Astrocyte of the spinal cord (primary cell): ENCODE measurements around the gene HOXA11.

ENCODE experiments used
- DNase-seq: peaks from one replicate; pipeline ENCODE4 v3.0.0; 2011; ENCODE audit warnings: low read depth, low spot score
- H3K4me3 ChIP-seq: 2 replicates; pipeline ENCODE4 v1.5.1; 2011; ENCODE audit warnings: low read depth, mild to moderate bottlenecking, low read length, moderate library complexity
- in situ Hi-C: cut with HindIII; loops from 2 replicates; pipeline ENCODE4 v1.10.0; 2017; ENCODE audit warnings: low sequenced_read_pairs
- TF ChIP-seq, protein P1 (sequence below): IDR thresholded peaks from 2 replicates; pipeline ENCODE4 v1.5.1; 2012; ENCODE audit warnings: low read depth, mild to moderate bottlenecking, low read length, inconsistent platforms

HOXA11 gene

DNA sequence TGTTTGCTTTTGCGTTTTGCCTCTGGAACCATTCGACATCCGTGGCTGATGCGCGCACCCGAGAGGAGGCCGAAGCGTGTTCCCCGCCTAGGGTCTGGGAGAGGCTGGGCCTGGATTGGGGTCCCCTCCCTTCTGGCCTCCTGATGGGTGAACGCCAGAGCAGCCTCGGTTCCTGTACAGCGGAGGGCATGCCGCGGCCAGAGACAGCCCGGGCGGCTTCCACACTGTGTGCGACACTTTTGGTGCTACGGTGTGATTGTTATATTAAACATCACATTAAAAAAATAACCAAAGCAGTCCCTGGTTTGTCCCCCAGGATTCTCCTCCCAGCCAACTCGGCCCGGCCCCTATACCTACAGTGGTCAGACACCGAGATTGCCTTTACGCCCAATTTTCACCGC, 24.9 kb downstream of the HOXA11 start:
- in situ Hi-C loops: loop anchor here (25.0 kb wide), 1 partner anchor 773 kb away; no protein-coding TSS in a partner anchor
- H3K4me3 ChIP-seq: peak overlapping the region; percentile 48
- DNase-seq: no peak

DNA sequence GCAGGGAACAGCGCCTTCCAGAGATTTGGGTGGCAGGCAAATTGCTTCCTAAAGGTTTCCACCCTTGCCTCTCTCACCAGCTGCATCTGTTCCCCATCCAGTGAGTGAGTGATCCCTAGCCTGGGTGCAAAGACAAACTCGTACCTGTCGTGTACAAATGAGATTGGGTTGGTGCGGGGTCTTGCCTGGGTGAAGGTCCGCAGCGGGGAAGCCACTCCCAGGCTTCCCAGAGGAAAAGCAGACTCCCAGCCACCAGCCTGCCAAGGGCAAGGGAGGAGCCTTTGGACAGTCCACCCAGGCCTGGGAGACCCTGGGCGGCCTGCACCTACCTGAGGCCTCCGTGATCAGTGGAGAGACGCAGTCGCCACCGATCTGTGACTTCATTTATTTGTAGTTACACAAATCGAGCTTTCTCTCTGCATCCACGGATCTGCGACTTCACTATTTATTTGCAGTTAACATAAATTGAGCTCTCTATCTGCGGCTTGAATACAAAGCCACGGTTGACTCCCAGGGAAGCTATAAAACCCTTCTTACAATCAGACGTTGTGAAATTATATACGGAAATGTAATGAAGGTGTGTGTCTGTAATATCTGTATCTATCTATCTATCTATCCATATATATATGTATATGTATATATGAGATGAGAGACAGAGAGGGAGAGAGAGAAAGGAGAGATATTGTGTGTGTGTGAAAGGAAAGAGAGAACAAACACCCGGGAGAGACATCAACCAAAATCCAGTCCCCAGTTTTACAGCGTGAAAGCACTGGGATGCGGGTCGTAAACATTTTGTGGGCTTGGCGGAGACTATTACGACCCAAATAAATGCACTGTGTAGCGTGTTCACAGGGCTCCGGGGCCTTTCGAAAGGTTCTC, 25.5 kb downstream of the HOXA11 start:
- TF ChIP-seq, protein P1, sequence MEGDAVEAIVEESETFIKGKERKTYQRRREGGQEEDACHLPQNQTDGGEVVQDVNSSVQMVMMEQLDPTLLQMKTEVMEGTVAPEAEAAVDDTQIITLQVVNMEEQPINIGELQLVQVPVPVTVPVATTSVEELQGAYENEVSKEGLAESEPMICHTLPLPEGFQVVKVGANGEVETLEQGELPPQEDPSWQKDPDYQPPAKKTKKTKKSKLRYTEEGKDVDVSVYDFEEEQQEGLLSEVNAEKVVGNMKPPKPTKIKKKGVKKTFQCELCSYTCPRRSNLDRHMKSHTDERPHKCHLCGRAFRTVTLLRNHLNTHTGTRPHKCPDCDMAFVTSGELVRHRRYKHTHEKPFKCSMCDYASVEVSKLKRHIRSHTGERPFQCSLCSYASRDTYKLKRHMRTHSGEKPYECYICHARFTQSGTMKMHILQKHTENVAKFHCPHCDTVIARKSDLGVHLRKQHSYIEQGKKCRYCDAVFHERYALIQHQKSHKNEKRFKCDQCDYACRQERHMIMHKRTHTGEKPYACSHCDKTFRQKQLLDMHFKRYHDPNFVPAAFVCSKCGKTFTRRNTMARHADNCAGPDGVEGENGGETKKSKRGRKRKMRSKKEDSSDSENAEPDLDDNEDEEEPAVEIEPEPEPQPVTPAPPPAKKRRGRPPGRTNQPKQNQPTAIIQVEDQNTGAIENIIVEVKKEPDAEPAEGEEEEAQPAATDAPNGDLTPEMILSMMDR: no peak
- H3K4me3 ChIP-seq: no peak overlapping the region
- DNase-seq: peak; percentile 40
- in situ Hi-C loops: loop anchor here (25.0 kb wide), 1 partner anchor 772 kb away; no protein-coding TSS in a partner anchor

More for the DNA sequence above, 24.9 kb downstream of the HOXA11 start:
- TF ChIP-seq, protein P1: no peak

DNA sequence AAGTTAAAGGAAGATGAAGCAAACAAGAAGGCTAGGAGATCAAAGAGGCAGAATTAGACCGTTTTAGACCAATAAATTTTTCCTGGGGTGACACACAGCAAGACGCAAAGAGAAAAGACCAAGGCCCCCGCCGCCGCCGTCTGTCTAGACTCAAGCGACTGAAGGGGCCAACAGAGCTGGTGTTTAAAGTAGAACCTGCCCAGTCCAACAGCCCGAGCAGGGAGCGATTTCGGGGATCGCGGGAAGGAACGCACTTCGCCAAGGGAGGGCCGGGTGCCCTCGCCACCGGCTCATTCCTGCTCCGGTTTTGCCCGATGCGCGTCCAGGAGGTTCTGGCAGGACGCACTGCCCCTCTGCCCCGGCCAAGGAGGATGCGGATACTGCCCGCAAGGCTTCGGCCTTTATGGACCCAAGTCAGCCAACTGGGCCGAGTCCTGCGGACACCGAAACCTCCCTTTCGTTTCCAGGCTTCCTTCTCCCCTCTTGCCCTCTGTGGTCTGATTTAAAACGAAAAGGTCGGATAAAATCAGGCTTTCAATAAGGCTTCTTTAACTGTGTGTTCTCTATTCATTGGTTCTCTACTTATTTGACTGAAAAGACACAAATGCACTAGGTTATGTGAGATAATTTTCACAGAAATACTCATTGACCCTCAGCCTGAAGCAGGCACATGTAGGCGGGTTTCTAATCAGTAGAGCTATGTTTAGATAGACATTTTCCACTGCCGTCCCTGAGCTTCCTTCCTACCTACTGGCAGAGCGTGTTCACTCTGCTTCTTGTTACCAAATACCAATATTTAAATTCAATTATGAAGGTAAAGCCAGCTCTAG, 26.4 kb downstream of the HOXA11 start:
- TF ChIP-seq, protein P1: no peak
- no peak overlapping the region for H3K4me3 ChIP-seq
- in situ Hi-C loops: loop anchor here (25.0 kb wide), 1 partner anchor 771 kb away; no protein-coding TSS in a partner anchor
- no peak for DNase-seq

DNA sequence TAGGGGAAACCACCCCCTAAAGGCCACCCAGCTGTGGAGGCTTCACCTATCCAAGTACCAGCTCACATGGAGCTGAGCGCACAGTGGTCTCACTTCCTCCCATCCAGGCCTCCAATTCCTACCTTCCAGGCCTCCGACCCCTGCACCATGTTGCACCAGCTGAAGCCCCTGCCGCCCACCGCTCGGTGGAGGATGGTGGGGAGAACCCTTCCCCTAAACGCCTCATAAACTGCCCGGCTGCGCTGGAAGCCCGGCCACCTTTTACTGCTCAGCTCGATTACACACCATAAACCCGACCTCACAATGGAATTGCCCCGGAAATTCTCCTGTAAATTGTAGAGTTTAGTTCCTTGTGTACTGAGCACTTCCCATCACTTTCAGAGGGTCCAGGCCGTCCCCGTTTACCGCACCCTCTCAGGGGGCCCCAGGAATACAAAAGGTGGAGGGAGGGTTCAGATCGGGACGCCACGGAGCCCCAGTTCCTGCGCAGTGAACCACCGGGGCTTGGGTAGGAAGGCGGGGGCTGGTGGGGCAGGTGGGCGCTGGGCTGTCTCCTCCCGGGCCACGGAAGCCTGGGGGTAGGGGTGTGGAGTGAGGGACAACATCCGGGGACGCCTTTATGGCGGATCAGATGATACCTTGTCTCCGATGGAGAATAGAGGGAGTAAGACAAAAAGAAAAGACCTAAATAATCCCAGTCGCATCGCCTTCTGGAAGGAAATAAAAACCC, 27.2 kb downstream of the HOXA11 start:
- in situ Hi-C loops: loop anchor here (25.0 kb wide), 1 partner anchor 771 kb away; no protein-coding TSS in a partner anchor
- H3K4me3 ChIP-seq: no peak overlapping the region
- TF ChIP-seq, protein P1: no peak
- DNase-seq: peak; percentile 7

DNA sequence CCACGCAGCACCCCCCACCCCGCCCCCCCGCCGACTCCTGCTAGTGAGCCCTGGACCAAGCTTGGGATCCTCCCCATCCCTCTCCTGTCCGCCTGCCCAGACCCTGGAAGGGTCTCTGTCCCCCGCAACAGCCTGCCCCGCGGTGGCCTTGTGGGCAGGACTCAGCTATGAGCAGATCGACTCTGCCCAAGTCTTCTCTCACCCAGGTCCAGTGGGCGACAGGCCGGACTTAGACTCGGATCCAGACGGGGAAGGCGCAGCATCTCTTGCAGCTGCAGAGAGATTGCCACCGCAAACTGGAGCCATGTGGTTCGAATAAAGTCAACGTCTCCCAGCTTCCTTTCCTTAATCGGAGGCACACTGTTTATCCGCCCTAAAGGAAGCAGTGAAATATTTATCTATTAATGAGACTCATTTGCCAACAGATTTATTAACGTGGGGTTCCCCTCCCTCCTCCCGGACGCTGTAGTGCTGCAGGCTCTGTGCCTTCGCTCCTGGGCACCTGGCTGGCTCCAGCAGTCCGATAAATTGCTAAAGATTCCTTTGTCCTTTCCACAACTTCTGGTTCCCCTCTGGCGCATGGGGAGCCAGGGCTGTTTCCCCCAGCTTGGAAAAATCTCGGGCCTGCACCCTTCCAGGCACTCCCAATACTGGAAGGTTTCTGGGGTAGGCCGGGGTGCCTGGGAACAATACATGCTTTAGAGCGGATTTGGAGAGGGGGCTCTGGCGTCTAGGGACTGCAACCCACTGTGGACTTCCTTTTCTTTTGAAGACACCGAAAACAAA, 27.9 kb downstream of the HOXA11 start:
- DNase-seq: peak; percentile 46
- TF ChIP-seq, protein P1: no peak
- H3K4me3 ChIP-seq: peak overlapping the region; percentile 55
- in situ Hi-C loops: loop anchor here (25.0 kb wide), 1 partner anchor 770 kb away; no protein-coding TSS in a partner anchor
